Measurements from ENCODE around the gene TSHZ1.

The TSHZ1 gene

GRCh38 chr18:75234901-75235300 is 24.3 kb downstream of the TSHZ1 start:
- DNase-seq (ENCODE audit: extremely low read depth, low read depth), result no peak
- no peak for TF ChIP-seq CTCF (IDR thresholded peaks at IDR 0.05; ENCODE audit: low read depth, low read length, missing control alignments)
- H3K4me3 ChIP-seq (replicated peaks; ENCODE audit: low read depth, low read length), result no peak overlapping the region

GRCh38 chr18:75235896-75236295 is 25.3 kb downstream of the TSHZ1 start:
- no peak overlapping the region for H3K4me3 ChIP-seq (replicated peaks; ENCODE audit: low read depth, low read length)
- no peak for TF ChIP-seq CTCF (IDR thresholded peaks at IDR 0.05; ENCODE audit: low read depth, low read length, missing control alignments)
- no peak for DNase-seq (ENCODE audit: extremely low read depth, low read depth)

DNA sequence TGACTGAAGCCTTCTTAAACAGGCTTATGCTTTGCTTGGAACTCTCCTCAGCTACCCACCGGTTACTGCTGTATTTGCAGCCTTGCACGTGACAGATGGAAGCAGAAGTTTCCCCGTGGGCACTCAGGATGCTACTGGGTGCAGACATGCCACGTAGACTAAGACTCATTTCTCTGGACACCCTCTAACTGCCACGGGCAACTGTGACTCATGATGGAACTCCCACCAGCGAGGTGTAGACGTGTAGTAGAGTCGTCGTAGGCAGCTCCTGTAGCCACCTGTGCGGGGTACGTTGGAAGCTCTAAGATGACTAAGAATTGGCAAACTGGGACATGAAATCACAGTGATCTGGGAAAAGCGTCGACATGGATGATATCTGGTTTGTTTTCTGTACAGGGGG is 27.5 kb downstream of the TSHZ1 start:
- no peak for TF ChIP-seq CTCF (IDR thresholded peaks at IDR 0.05; ENCODE audit: low read depth, low read length, missing control alignments)
- H3K4me3 ChIP-seq (replicated peaks; ENCODE audit: low read depth, low read length), result no peak overlapping the region
- DNase-seq (ENCODE audit: extremely low read depth, low read depth), result no peak

- no peak for DNase-seq (ENCODE audit: extremely low read depth, low read depth)
- H3K4me3 ChIP-seq (replicated peaks; ENCODE audit: low read depth, low read length), result no peak overlapping the region
- TF ChIP-seq CTCF (IDR thresholded peaks at IDR 0.05; ENCODE audit: low read depth, low read length, missing control alignments), result no peak
Measured at GRCh38 chr18:75238786-75239185, 28.2 kb downstream of the TSHZ1 start.

- no peak for DNase-seq (ENCODE audit: extremely low read depth, low read depth)
- TF ChIP-seq CTCF (IDR thresholded peaks at IDR 0.05; ENCODE audit: low read depth, low read length, missing control alignments), result no peak
Measured at GRCh38 chr18:75240433-75240832, 29.8 kb downstream of the TSHZ1 start.

DNA sequence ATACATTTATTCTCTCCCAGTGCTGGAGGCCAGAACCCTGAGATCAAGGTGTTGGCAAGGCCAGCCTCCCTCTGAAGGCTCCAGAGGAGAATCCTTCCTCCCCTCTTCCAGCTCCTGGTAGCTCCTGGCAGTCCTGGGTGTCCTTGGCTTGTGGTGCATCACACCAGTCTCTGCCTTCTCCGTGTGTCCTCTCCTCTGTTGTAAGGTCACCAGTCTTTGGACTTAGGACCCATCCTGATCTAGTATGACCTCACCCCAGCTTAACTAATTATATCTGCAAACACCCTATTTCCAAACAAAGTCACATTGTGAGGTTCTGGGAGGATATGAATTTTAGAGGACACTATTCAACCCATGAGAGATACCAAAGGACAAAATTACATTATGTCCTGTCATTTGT is 31.1 kb downstream of the TSHZ1 start:
- H3K4me3 ChIP-seq (replicated peaks; ENCODE audit: low read depth, low read length), result no peak overlapping the region
- DNase-seq (ENCODE audit: extremely low read depth, low read depth), result no peak
- TF ChIP-seq CTCF (IDR thresholded peaks at IDR 0.05; ENCODE audit: low read depth, low read length, missing control alignments), result no peak

More at GRCh38 chr18:75240433-75240832, 29.8 kb downstream of the TSHZ1 start:
- no peak overlapping the region for H3K4me3 ChIP-seq (replicated peaks; ENCODE audit: low read depth, low read length)

Data from HFF-Myc (cell line).